Right atrium auricular region (tissue), 2 donors: ENCODE measurements around the gene UBE2E3. TPM values are rescaled to one million over a fixed set of nuclear protein-coding genes. Genes with fewer than 3 reads are reported as not detected.

ENCODE experiments used
- DNase-seq: peaks from one replicate; pipeline ENCODE4 v3.0.0-alpha.2; 2019; ENCODE audit warnings: low spot score
- H3K27ac ChIP-seq, 2 donors: fragments of 200-600 bp; sonication (generic); 1 replicate in 1 of 2; 2 replicates in 1 of 2; pipeline ENCODE4 v1.5.1; 2016 to 2019
- H3K27me3 ChIP-seq, 2 donors: fragments of 200-600 bp; sonication (generic); one replicate each; pipeline versions ENCODE4 v1.5.1 to v1.6.0; 2017 to 2019
- H3K36me3 ChIP-seq: fragments of 200-600 bp; sonication (generic); one replicate; pipeline ENCODE4 v1.5.1; 2016
- H3K4me1 ChIP-seq, 2 donors: fragments of 200-600 bp; sonication (generic); one replicate each; pipeline versions ENCODE4 v1.5.1 to v1.6.0; 2017 to 2019
- H3K4me3 ChIP-seq, 2 donors: fragments of 200-600 bp; sonication (generic); 1 replicate in 1 of 2; 2 replicates in 1 of 2; pipeline ENCODE4 v1.5.1; 2017 to 2019; ENCODE audit warnings: mild to moderate bottlenecking in 1 of 2, moderate library complexity in 1 of 2
- H3K9me3 ChIP-seq, 2 donors: fragments of 200-600 bp; sonication (generic); one replicate each; pipeline ENCODE4 v1.5.1; 2019
- CTCF ChIP-seq, 2 donors: fragments of 200-600 bp; sonication (generic); IDR thresholded peaks; one replicate each; pipeline ENCODE4 v1.5.1; 2019; ENCODE audit warnings: antibody characterized with exemption in 2 of 2
- total RNA-seq, 2 donors: library from RNA; depleted of rRNA; stranded (reverse); fragments of >200 nt; gene quantifications; one replicate each; pipeline ENCODE4 v1.1.0, GENCODE V29; 2016

UBE2E3 gene
- total RNA-seq, 2 donors from 2014 or later = 48.3 to 57.3 TPM

DNA sequence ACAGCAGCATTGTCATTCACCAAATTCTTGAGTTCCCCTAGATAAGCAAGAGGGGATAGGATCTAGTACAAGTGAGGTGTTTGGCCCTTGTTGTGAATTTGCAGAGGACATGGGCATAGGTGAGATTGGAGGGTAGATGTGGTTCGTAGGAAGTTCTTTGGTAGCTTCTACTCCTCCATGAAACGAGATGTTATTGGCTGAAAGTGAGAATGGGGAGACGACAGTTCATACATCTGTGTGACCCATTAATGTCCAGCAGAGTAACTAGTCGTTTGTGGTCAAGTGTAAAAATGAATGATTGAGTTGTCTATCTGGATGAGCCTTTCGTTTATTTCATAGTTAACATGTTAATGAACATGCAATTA lies 90.4 kb downstream of the UBE2E3 start:
- no peak overlapping the region for H3K4me3 ChIP-seq
- H3K27me3 ChIP-seq = no peaks in the 10 kb centered on the region
- no peak for DNase-seq
- no peaks in the 10 kb centered on the region for H3K36me3 ChIP-seq
- peaks cover 0 to 12% of the 10 kb centered on the region in 2 donors for H3K4me1 ChIP-seq
- no peak overlapping the region for H3K27ac ChIP-seq
- no peaks in the 10 kb centered on the region for H3K9me3 ChIP-seq
- no peak for TF ChIP-seq CTCF (IDR thresholded peaks at IDR 0.05)

DNA sequence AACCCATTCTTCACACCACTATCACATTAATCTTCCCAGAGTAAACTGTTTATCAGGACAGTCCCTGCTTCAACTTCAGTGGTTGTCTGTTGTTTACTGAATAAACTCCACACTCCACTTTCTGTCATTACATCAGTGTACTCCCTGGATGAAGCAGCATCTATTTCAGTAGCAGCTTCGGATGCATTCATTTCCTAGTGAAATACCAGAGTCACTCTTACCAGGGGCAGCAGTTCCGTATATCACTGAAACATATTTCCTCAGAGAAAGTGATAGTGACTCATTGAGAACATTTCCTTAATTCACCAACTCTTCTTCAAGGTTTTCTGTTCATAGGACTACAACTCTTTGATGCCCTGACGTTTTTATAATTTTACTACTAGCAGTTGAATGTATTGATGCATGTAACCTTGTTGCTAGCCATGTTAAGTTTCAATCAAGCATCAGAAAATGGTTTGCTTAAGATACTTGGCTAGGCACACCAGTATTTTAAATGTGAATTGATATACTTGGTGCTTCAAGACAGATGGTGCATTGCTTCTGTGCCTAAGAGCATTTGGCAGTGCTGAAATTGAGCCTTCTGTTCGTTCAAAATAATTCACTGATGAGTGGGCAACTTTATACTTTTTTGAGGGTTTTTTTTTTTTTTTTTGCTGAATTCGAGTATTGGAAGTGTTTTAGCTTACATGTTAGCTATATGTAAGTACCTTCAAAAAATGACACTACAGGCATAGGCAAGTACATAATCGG lies 92.3 kb downstream of the UBE2E3 start:
- Histone ChIP-seq H3K4me3 (no peak overlapping the region), H3K36me3 (no peaks in the 10 kb centered on the region), H3K27ac (no peak overlapping the region), H3K27me3 (no peaks in the 10 kb centered on the region), H3K4me1 (peaks cover 0 to 12% of the 10 kb centered on the region in 2 donors), H3K9me3 (no peaks in the 10 kb centered on the region)
- TF ChIP-seq CTCF (IDR thresholded peaks at IDR 0.05) = no peak
- no peak for DNase-seq

DNA sequence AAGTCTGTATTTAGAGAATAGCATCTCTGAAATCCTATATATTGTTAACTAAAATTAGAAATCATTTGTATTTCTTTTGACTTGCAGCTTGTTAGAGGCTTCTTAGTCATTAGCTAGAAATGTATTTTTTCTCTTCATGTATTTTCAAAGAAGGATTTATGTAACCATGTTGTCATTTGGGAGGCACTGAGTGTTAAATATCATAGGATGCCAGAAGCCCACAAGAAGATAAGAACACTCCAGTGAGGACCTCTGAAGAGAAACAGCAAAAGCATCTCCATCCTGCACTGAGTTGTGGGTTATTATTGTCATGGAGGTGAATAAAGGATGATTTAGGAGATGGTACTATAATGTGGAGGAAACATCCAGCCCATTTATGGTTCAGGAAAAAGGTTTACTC lies 93.5 kb downstream of the UBE2E3 start:
- H3K4me1 ChIP-seq = peaks cover 0 to 12% of the 10 kb centered on the region in 2 donors
- H3K27ac ChIP-seq = no peak overlapping the region
- H3K4me3 ChIP-seq = no peak overlapping the region
- no peak for DNase-seq
- no peaks in the 10 kb centered on the region for H3K36me3 ChIP-seq
- no peaks in the 10 kb centered on the region for H3K9me3 ChIP-seq
- no peak for TF ChIP-seq CTCF (IDR thresholded peaks at IDR 0.05)
- no peaks in the 10 kb centered on the region for H3K27me3 ChIP-seq

DNA sequence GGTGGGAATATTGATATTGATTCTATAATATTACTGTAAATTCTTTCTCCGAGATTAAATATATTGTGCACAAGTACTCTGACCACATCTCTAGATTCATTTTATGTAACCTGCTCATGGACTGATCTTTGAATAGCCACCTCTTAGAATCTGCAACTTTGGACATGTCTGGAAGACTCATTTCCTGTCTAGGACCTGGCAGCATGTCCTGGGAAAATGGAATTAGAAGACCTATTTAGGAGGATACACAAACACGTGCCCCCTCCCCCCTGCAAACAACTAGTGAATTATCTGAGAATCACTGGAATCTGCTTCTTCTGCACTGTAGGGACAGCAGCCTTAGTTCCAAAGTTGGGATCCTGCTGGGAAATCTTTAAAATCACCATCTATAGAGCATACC lies 94.1 kb downstream of the UBE2E3 start:
- TF ChIP-seq CTCF (IDR thresholded peaks at IDR 0.05) = no peak
- Histone ChIP-seq H3K4me3 (no peak overlapping the region), H3K27ac (no peak overlapping the region), H3K9me3 (no peaks in the 10 kb centered on the region), H3K27me3 (no peaks in the 10 kb centered on the region), H3K36me3 (no peaks in the 10 kb centered on the region), H3K4me1 (peaks cover 0 to 12% of the 10 kb centered on the region in 2 donors)
- no peak for DNase-seq

DNA sequence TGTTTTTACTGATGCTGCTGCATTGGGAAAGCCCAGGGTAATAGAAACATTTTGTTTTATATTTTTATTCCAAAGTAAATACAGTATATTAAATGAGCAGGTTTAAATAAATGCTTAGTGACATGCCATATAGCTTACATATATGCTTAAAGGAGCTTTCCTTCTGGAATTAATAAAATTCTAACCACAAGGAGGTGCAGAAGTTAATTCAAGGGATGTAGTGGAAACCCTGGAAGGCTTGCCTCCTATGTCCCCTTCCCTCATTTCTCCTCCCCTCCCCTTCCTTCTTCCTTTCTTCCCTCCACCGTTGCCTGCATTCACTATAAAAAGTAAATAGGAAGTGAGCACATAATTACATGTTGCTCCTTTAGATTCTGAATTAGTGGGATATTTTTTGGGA lies 96.3 kb downstream of the UBE2E3 start:
- DNase-seq = no peak
- H3K4me3 ChIP-seq = no peak overlapping the region
- H3K27me3 ChIP-seq = no peaks in the 10 kb centered on the region
- no peak overlapping the region for H3K27ac ChIP-seq
- TF ChIP-seq CTCF (IDR thresholded peaks at IDR 0.05) = no peak
- H3K36me3 ChIP-seq = no peaks in the 10 kb centered on the region
- H3K4me1 ChIP-seq = peaks cover 0 to 5% of the 10 kb centered on the region in 2 donors
- no peaks in the 10 kb centered on the region for H3K9me3 ChIP-seq
